H9 (cell line): ENCODE measurements around the gene PDZD2. TPM values are rescaled to one million over a fixed set of nuclear protein-coding genes. Genes with fewer than 3 reads are reported as not detected.
A peak's percentile ranks its signal among the peaks of the same experiment; 100 is the strongest.

ENCODE experiments used
- DNase-seq: peaks from one replicate; pipeline ENCODE4 v3.0.0-alpha.2; 2017
- H2AFZ ChIP-seq: one replicate; pipeline ENCODE4 v1.6.1; 2013; ENCODE audit warnings: mild to moderate bottlenecking, low read length, control low read depth, moderate library complexity
- H2AK5ac ChIP-seq: 2 replicates; pipeline ENCODE4 v1.6.1; 2013; ENCODE audit warnings: low read length, control low read depth, mixed read lengths; ENCODE audit not compliant: insufficient read length
- H2BK120ac ChIP-seq: one replicate; pipeline ENCODE4 v1.6.1; 2013; ENCODE audit warnings: low read depth, mild to moderate bottlenecking, low read length, control low read depth, inconsistent platforms; ENCODE audit not compliant: poor library complexity, severe bottlenecking
- H2BK12ac ChIP-seq: 2 replicates; pipeline ENCODE4 v1.6.1; 2013; ENCODE audit warnings: low read length, control low read depth, mixed read lengths, low read depth; ENCODE audit not compliant: insufficient read length
- H2BK15ac ChIP-seq: 2 replicates; pipeline ENCODE4 v1.6.1; 2013; ENCODE audit warnings: low read depth, low read length, control low read depth
- H2BK20ac ChIP-seq: one replicate; pipeline ENCODE4 v1.6.1; 2013; ENCODE audit warnings: low read depth, mild to moderate bottlenecking, low read length, control low read depth, inconsistent platforms; ENCODE audit not compliant: poor library complexity, severe bottlenecking
- H2BK5ac ChIP-seq: 2 replicates; pipeline ENCODE4 v1.6.1; 2013; ENCODE audit warnings: low read length, control low read depth, mixed read lengths; ENCODE audit not compliant: insufficient read length
- H3K14ac ChIP-seq: 2 replicates; pipeline ENCODE4 v1.6.1; 2013; ENCODE audit warnings: low read length, control low read depth; ENCODE audit not compliant: insufficient read depth
- H3K18ac ChIP-seq: 2 replicates; pipeline ENCODE4 v1.6.1; 2013; ENCODE audit warnings: low read depth, mild to moderate bottlenecking, mixed read lengths, low read length, control low read depth; ENCODE audit not compliant: insufficient read length
- H3K23ac ChIP-seq: 2 replicates; pipeline ENCODE4 v1.6.1; 2013; ENCODE audit warnings: low read length, control low read depth, mixed read lengths, low read depth; ENCODE audit not compliant: insufficient read length
- H3K23me2 ChIP-seq: 2 replicates; pipeline ENCODE4 v1.6.1; 2013; ENCODE audit warnings: low read depth, mild to moderate bottlenecking, mixed read lengths, low read length, control low read depth; ENCODE audit not compliant: insufficient read length, poor library complexity, severe bottlenecking
- H3K27ac ChIP-seq: 2 replicates; pipeline ENCODE4 v1.5.1; 2013; ENCODE audit warnings: low read length, control low read depth, mixed read lengths, low read depth; ENCODE audit not compliant: insufficient read length
- H3K27me3 ChIP-seq: 2 replicates; pipeline ENCODE4 v1.6.1; 2013; ENCODE audit warnings: low read length, control low read depth, inconsistent platforms; ENCODE audit not compliant: insufficient read depth
- H3K4ac ChIP-seq: 2 replicates; pipeline ENCODE4 v1.6.1; 2013; ENCODE audit warnings: low read depth, mild to moderate bottlenecking, control low read depth, inconsistent platforms, low read length, moderate library complexity
- H3K4me1 ChIP-seq: 2 replicates; pipeline ENCODE4 v1.6.1; 2013; ENCODE audit warnings: low read length, control low read depth, inconsistent platforms; ENCODE audit not compliant: insufficient read depth
- H3K4me2 ChIP-seq: 2 replicates; pipeline ENCODE4 v1.6.1; 2013; ENCODE audit warnings: low read length, control low read depth, mixed read lengths; ENCODE audit not compliant: insufficient read length, insufficient read depth
- H3K56ac ChIP-seq: 2 replicates; pipeline ENCODE4 v1.6.1; 2013; ENCODE audit warnings: low read depth, mild to moderate bottlenecking, mixed read lengths, low read length, control low read depth; ENCODE audit not compliant: insufficient read length
- H3K79me1 ChIP-seq: 2 replicates; pipeline ENCODE4 v1.6.1; 2013; ENCODE audit warnings: low read depth, mild to moderate bottlenecking, moderate library complexity, low read length, control low read depth, inconsistent platforms; ENCODE audit not compliant: insufficient read depth, poor library complexity, severe bottlenecking
- H3K79me2 ChIP-seq: 2 replicates; pipeline ENCODE4 v1.6.1; 2013; ENCODE audit warnings: low read length, control low read depth, inconsistent platforms; ENCODE audit not compliant: insufficient read depth
- H3K9ac ChIP-seq: 2 replicates; pipeline ENCODE4 v1.6.1; 2013; ENCODE audit warnings: low read length, control low read depth, mixed read lengths; ENCODE audit not compliant: insufficient read length; ENCODE audit errors: extremely low read depth
- H3K9me3 ChIP-seq: one replicate; pipeline ENCODE4 v1.6.1; 2013; ENCODE audit warnings: low read depth, low read length, inconsistent platforms; ENCODE audit not compliant: control insufficient read depth
- H3T11ph ChIP-seq: one replicate; pipeline ENCODE4 v1.6.1; 2013; ENCODE audit warnings: mild to moderate bottlenecking, low read length, control low read depth, inconsistent platforms
- H4K20me1 ChIP-seq: one replicate; pipeline ENCODE4 v1.6.1; 2013; ENCODE audit not compliant: control insufficient read depth, insufficient read length, insufficient read depth
- H4K5ac ChIP-seq: 2 replicates; pipeline ENCODE4 v1.6.1; 2013; ENCODE audit warnings: low read depth, mild to moderate bottlenecking, mixed read lengths, low read length, control low read depth; ENCODE audit not compliant: insufficient read length
- H4K8ac ChIP-seq: replicated peaks from 2 replicates; pipeline ENCODE4 v1.6.1; 2013; ENCODE audit warnings: low read length, control low read depth, mixed read lengths, low read depth; ENCODE audit not compliant: insufficient read length
- H4K91ac ChIP-seq: 2 replicates; pipeline ENCODE4 v1.6.1; 2013; ENCODE audit warnings: low read depth, mild to moderate bottlenecking, moderate library complexity, mixed read lengths, low read length, control low read depth; ENCODE audit not compliant: insufficient read length
- H3K27ac Mint-ChIP-seq, 3 experiments: 2 replicates in 2 of 3; 3 replicates in 1 of 3; pipeline ENCODE4 v1.8.0; 2020 to 2021; ENCODE audit warnings: mixed read lengths in 3 of 3, mild to moderate bottlenecking in 1 of 3, moderate library complexity in 1 of 3
- H3K27me3 Mint-ChIP-seq: 2 replicates; pipeline ENCODE4 v1.8.0; 2021; ENCODE audit warnings: low read depth, mild to moderate bottlenecking, moderate library complexity, mixed read lengths
- H3K36me3 Mint-ChIP-seq, 3 experiments: 2 replicates in 2 of 3; 3 replicates in 1 of 3; pipeline ENCODE4 v1.8.0; 2020 to 2021; ENCODE audit warnings: low read depth in 3 of 3, mixed read lengths in 3 of 3; ENCODE audit not compliant: insufficient read depth in 1 of 3
- H3K4me1 Mint-ChIP-seq, 2 experiments: 2 replicates each; pipeline ENCODE4 v1.8.0; 2020; ENCODE audit warnings: mixed read lengths in 2 of 2
- H3K4me3 Mint-ChIP-seq, 2 experiments: 2 replicates in 1 of 2; 3 replicates in 1 of 2; pipeline ENCODE4 v1.8.0; 2020 to 2021; ENCODE audit warnings: mild to moderate bottlenecking in 2 of 2, mixed read lengths in 2 of 2, moderate library complexity in 1 of 2
- H3K9me3 Mint-ChIP-seq, 2 experiments: 2 replicates in 1 of 2; 3 replicates in 1 of 2; pipeline ENCODE4 v1.8.0; 2020; ENCODE audit warnings: mild to moderate bottlenecking in 2 of 2, mixed read lengths in 2 of 2, moderate library complexity in 1 of 2
- WGBS: extraction: QIAGEN DNeasy Blood & Tissue Kit; methylation state at CpG from one replicate; pipeline ENCODE4 v1.1.7; 2013; ENCODE audit warnings: missing lambda C conversion rate, low lambda C conversion rate, mixed read lengths; ENCODE audit not compliant: insufficient read length; ENCODE audit errors: extremely low coverage; 5-methylcytosine and 5-hydroxymethylcytosine counted together
- total RNA-seq: library from RNA; stranded (reverse); gene quantifications from 2 replicates; pipeline ENCODE4 v1.2.1, GENCODE V29; 2021
- TF ChIP-seq, protein P1 (sequence below): fragments of 200-600 bp; sonication (generic); conservative IDR thresholded peaks from 3 replicates; pipeline ENCODE4 v1.8.0; 2021; ENCODE audit warnings: antibody characterized with exemption, mild to moderate bottlenecking

The PDZD2 gene
- total RNA-seq, 1 experiment from 2014 or later: 9.9 TPM

DNA sequence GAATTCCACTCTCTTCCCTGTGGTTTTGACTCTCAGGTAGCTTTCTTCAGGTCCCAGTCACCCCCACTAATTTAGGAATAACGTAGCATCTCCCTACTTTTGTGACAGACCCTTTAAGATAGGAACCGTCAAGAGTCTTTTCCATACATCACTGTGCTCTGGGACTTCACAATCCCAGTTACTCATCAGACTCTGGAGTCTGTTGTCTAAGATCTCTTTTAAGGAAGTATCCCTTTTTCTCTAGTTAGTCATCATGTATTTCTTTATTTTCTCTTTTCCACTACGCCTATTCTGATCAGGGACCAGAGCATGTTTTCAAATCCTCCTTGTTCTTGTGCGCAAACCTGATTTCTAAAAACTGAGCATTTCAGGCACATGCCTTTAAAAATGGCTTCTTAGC lies 392.2 kb downstream of the PDZD2 start:
- no peaks in the 10 kb centered on the region; the same call in 1 of the 2 replicates for H3K27me3 Mint-ChIP-seq
- Histone ChIP-seq H2AFZ (no peak overlapping the region), H2BK120ac (no peak overlapping the region), H3K9me3 (no peaks in the 10 kb centered on the region), H3K18ac (no peak overlapping the region), H3K4me1 (peaks cover 21% of the 10 kb centered on the region), H3K27ac (no peak overlapping the region), H4K91ac (no peak overlapping the region), H2BK5ac (no peak overlapping the region), H3K56ac (no peak overlapping the region), H2AK5ac (no peak overlapping the region), H3K9ac (no peak overlapping the region), H2BK20ac (no peak overlapping the region), H3K23me2 (no peaks in the 10 kb centered on the region), H3T11ph (no peak overlapping the region), H4K5ac (no peak overlapping the region), H3K23ac (no peak overlapping the region), H2BK12ac (no peak overlapping the region), H3K4me2 (no peak overlapping the region), H3K79me1 (no peaks in the 10 kb centered on the region), H3K79me2 (no peaks in the 10 kb centered on the region), H4K8ac (no peak overlapping the region), H3K4ac (no peak overlapping the region), H4K20me1 (no peaks in the 10 kb centered on the region), H3K27me3 (no peaks in the 10 kb centered on the region), H2BK15ac (no peak overlapping the region), H3K14ac (no peak overlapping the region)
- H3K4me3 Mint-ChIP-seq: no peak overlapping the region
- TF ChIP-seq, protein P1, sequence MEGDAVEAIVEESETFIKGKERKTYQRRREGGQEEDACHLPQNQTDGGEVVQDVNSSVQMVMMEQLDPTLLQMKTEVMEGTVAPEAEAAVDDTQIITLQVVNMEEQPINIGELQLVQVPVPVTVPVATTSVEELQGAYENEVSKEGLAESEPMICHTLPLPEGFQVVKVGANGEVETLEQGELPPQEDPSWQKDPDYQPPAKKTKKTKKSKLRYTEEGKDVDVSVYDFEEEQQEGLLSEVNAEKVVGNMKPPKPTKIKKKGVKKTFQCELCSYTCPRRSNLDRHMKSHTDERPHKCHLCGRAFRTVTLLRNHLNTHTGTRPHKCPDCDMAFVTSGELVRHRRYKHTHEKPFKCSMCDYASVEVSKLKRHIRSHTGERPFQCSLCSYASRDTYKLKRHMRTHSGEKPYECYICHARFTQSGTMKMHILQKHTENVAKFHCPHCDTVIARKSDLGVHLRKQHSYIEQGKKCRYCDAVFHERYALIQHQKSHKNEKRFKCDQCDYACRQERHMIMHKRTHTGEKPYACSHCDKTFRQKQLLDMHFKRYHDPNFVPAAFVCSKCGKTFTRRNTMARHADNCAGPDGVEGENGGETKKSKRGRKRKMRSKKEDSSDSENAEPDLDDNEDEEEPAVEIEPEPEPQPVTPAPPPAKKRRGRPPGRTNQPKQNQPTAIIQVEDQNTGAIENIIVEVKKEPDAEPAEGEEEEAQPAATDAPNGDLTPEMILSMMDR: no peak
- no peaks in the 10 kb centered on the region for H3K36me3 Mint-ChIP-seq
- WGBS: no CpG with 5 or more reads among the region's 4 CpGs
- H3K4me1 Mint-ChIP-seq: peaks cover 32 to 43% of the 10 kb centered on the region in 2 experiments
- no peaks in the 10 kb centered on the region for H3K9me3 Mint-ChIP-seq
- peak overlapping the region in 1 of 3 experiments; percentile 10; a peak in 2 of 7 replicates for H3K27ac Mint-ChIP-seq
- DNase-seq: no peak
